Fibroblast of the conjunctiva (primary cell): ENCODE results near the gene KRTAP5-6.

Source experiments
- DNase-seq: peaks from one replicate; pipeline ENCODE4 v3.0.0-alpha.2; 2010; ENCODE audit warnings: low read depth

KRTAP5-6 gene

GRCh38 chr11:1702506-1702905 is 5.5 kb downstream of the KRTAP5-6 start:
- DNase-seq, result no peak

GRCh38 chr11:1703146-1703545 is 6.2 kb downstream of the KRTAP5-6 start:
- DNase-seq, result no peak

GRCh38 chr11:1705126-1706052 is 8.4 kb downstream of the KRTAP5-6 start:
- DNase-seq, result no peak

DNA sequence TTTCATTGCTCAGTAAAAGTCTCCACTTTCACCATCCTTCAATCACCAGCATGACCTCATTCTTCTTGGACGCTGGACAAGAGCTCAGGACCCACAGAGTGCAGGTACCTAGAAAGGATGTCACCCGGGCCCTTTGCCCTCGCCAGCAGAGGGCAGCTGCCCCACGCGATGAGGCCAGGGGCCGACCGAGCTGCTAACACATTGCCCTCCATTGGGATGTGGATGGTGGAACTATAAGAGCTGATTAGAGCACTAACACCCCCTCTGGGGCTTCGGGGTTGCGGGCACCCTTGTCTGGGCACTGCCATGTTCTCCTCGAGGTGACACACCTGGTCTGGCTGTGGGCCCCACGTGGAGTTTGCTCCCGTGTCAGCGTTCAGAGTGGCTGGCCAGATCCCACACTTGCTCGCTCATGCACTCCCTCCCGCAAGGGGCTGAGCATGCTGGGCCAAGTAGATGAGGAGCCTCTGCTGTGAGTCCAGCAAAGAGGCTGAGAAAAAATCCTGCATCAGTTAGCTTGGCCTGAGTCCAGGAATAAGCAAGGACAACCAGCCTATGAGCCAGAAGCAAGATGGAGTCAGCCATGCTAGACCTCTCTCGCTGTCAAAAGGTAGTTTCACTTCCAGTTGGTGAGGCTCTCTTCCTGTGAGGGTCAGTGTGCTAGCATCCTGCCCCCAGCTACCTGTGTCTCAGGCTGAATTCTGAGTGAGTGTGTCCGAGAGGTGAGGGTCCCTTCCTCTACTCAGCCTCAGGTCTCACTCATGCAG is 9.8 kb downstream of the KRTAP5-6 start:
- DNase-seq, result no peak

DNA sequence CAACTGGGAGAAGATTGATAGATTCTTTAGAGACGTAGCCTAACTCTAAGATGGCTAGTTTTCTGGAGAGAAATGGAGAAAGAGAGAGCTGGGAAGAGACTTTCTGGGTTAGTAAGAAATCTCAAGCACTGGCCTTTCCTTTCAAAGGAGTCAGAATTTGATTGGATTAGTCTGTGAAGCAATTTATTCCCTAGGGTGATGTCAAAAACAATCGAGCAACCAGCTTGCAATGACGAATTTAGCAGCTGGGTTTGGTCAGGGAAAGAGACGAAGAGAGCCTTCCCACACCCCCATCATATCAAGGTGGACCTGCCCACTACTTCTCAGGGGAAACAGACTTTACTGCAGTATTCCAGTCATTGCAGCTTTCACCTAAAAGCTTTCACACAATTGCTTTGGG is 10.8 kb downstream of the KRTAP5-6 start:
- DNase-seq, result no peak

DNA sequence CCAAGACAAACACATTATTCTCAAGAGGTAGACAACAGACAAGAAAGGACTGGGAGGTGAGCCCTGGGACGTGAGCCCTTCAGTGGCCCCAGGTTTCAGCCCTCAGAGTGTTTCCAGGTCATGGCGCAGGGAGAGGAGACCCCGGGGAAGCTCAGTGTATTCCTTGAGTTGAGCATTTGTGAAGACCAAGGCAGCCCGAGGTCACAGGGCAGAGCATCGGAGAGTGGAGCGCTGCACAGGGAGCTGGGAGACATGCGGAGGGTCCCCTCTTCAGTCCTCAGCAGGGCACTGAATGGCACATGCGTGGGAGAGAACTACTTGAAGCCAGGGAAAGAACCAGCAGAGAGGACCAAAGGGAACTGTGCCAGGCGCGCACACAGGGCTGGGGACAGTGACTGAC is 11.7 kb downstream of the KRTAP5-6 start:
- DNase-seq, result no peak

- DNase-seq, result no peak
These were observed 18.2 kb downstream of the KRTAP5-6 start for GRCh38 chr11:1714908-1715885.

DNA sequence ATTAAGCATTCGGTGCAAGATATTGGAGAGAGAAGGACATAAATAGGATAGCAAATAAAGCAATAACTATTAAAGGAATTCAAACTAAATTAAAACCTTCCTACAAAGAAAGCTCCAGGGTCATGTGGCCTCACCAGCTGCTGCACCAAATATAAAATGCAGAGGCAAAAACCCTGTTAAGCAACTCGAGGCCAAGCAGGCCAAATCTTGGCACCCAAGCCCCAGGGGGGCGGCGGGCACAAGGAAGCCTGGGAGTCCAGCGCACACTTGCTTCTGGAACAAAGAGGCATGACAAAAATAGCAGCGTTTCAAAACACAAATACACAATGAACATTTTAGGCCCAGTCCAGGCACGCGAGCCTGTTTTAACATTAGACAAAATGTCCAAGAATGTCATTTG is 20.8 kb downstream of the KRTAP5-6 start:
- no peak for DNase-seq

- no peak for DNase-seq
These were observed 21.3 kb downstream of the KRTAP5-6 start for GRCh38 chr11:1718326-1718725.

DNA sequence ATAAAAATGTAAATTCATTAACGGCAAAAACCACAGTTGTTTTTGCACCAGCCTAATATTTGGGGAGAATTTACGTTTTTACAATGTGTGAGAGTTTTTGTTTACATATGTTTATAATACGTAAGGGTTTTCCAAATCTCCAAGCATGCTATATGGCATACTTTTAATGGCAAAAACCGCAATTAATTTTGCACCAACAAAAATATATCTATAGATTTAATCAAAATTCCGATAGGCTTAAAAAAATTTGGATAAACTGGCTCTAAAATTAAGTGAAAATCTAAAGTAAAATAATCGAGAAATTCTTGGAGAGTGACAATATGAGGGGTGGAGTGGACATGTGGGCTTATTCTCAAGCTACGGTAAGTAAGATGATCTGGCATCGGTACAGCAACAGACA is 22.8 kb downstream of the KRTAP5-6 start:
- no peak for DNase-seq

GRCh38 chr11:1727096-1727690 is 30.2 kb downstream of the KRTAP5-6 start:
- no peak for DNase-seq

DNA sequence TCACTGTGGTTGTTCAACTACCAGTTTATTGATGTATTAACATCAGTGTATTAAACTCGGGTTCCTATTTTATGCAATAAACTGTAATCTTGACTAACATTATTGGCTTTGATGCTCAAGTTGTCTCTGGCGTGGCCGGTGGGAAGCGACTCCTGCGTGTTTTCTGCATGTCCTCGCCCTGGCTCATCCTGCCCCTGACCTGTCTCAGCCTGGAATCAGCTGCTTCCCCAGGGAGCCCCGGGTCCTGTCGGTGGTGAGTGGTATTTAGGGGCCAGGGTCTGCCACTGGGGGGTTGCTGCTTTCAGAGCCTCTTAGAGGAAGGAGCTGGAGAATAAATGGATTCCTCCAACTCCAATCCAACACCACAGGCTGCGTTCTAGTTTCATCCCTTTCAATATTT is 30.9 kb downstream of the KRTAP5-6 start:
- no peak for DNase-seq

DNA sequence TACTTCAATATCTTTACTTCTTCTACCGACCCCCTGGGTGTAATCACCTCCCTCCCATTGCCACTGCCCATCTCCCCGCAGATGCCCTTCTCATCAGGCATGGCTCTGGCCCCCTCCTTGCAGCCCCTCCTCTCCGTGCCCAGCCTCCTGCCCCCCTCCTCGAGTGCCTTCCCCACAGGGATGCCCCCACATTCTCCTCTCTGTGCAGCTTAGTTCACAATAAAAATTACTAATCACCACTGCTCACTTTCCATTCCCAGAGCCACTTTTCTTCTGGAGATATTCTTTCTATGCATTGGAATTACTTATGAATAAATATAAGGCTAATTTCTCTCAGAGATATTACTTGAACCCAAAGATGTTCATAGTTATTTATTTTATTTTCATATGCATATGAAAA is 31.3 kb downstream of the KRTAP5-6 start:
- no peak for DNase-seq

- DNase-seq, result no peak
These were observed 32.1 kb downstream of the KRTAP5-6 start for GRCh38 chr11:1728931-1729691.

DNA sequence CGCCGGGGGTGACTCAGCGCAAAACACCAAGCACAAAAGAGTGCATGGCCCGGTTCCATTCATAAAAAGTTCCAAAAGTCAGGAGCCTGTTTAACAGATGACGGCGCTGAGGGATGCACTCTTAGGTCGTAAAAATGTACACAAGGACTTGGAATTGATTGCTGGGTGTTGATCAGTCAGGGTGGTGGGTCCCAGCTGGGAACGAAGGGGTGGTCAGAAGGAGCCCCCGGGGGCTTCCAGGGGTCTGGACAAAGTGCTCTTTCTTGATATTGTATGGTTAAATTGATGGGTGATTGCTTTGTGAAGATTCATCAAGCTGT is 32.7 kb downstream of the KRTAP5-6 start:
- DNase-seq, result no peak

DNA sequence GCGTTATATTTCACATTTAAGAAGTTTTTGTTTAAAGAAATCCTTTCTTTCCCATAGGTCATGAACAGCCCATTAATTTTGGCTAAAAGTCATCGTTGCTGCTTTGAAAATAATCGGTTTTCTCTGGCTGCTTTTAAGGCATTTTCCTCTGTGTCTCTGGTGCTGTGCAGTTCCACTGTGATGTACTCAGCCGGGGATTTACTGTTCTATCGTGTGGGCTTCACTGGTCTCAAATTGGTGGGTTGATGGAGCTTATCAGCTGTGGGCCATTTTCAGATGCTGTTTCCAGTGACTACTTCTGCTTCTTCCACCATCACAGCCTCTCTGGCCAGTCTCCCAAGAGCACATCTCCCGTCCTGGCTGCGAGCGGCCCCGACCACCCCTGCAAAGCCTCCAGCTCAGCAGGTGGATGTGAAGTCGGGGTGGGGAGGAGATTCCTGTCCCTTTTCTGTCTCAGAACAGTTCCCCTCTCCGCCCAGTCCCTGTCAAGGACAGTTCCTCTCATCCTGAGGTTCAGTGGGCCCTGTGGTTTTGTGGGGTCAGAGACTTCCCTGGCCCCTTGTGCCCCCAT is 33.1 kb downstream of the KRTAP5-6 start:
- no peak for DNase-seq

DNA sequence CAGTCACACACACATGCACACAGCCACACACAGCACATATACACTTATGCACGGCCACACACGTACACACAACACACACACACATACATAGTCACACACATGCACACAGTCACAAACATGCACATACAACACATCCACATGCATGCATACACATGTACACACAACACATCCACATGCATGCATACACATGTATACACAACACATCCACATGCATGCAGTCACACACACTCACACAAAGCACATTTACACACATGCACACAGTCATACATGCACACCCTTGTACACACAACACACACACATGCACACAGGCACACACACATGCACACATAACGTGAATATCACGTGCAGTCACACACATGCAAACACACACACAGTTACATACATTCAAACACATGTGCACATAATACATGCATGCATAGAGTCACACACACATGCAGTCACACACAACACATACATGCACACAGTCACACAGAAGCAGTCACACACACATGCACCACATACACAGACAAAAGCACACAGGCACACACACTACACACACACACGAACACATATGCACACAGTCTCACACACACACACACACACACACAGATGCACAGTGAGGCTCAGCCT is 34.6 kb downstream of the KRTAP5-6 start:
- DNase-seq, result no peak

DNA sequence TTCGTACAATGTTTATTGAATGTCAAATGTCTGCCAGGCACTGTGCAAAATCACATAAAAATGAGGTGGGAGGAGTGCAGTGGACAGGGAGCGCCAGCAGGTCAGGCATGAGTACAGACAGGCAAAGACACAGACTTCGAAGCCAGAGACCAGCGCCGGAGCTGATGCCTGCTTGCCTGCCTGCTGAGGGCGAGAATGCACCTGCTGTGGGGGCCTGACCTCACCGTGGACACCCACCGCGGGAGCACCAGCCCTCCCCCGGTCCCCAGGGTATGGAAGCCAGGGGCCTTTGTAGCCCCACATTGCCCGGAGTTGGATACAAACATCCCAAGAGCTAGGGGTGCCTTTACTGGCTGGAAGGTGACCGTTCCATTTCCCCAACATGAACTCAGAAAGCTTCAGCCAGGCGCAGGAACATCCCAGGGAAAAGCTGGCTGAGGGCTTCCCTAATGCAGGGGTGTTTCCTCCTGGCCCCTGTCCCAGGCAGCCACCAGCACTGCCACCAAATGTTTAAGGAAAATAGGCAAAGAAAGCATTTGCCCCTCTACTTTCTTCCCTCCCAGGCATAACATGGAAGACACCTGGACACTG is 35.5 kb downstream of the KRTAP5-6 start:
- no peak for DNase-seq

GRCh38 chr11:1733009-1733715 is 36.2 kb downstream of the KRTAP5-6 start:
- DNase-seq, result no peak
